OCI-LY3 (cell line): ENCODE measurements around the gene PPP2R2C.

Experiments used
- H2AFZ ChIP-seq: fragments of 200-600, 300-600 bp; shearing (Covaris generic); 2 replicates; pipeline ENCODE4 v1.6.0; 2014; ENCODE audit warnings: antibody characterized with exemption, low read depth, low read length
- H3K27ac ChIP-seq: fragments of 200-600, 300-600 bp; sonication (generic); 2 replicates; pipeline ENCODE4 v1.5.1; 2014; ENCODE audit warnings: mild to moderate bottlenecking, low read length, moderate library complexity, mixed read lengths
- H3K27me3 ChIP-seq: fragments of 200-600, 300-600 bp; sonication (generic); 2 replicates; pipeline ENCODE4 v1.6.1; 2014; ENCODE audit warnings: low read depth, low read length, mixed read lengths
- H3K36me3 ChIP-seq: fragments of 200-600, 300-600 bp; sonication (generic); replicated peaks from 2 replicates; pipeline ENCODE3; 2014; ENCODE audit warnings: low read depth, low read length, mixed read lengths
- H3K4me1 ChIP-seq: fragments of 300-600, 200-600 bp; sonication (generic); 2 replicates; pipeline ENCODE4 v1.6.1; 2014; ENCODE audit warnings: low read length, mixed read lengths
- H3K4me2 ChIP-seq: fragments of 200-600, 300-600 bp; sonication (generic); 2 replicates; pipeline ENCODE4 v1.6.1; 2014; ENCODE audit warnings: low read length, mixed read lengths
- H3K4me3 ChIP-seq: fragments of 300-600, 200-600 bp; sonication (generic); 2 replicates; pipeline ENCODE4 v1.5.1; 2014; ENCODE audit warnings: antibody characterized with exemption, mild to moderate bottlenecking, low read length, moderate library complexity
- H3K79me2 ChIP-seq: fragments of 300-600, 200-600 bp; shearing (Covaris generic); 2 replicates; pipeline ENCODE4 v1.6.1; 2014; ENCODE audit warnings: mild to moderate bottlenecking, low read length, mixed read lengths
- H3K9ac ChIP-seq: fragments of 300-600, 200-600 bp; shearing (Covaris generic); 2 replicates; pipeline ENCODE4 v1.6.0; 2014; ENCODE audit warnings: mild to moderate bottlenecking, low read length, moderate library complexity
- H3K9me3 ChIP-seq: fragments of 200-600, 300-600 bp; shearing (Covaris generic); 2 replicates; pipeline ENCODE4 v1.6.1; 2014; ENCODE audit warnings: low read length, mixed read lengths; ENCODE audit not compliant: insufficient read depth
- H4K20me1 ChIP-seq: fragments of 200-600, 300-600 bp; sonication (generic); 2 replicates; pipeline ENCODE4 v1.6.1; 2016; ENCODE audit warnings: low read length, mixed read lengths; ENCODE audit not compliant: insufficient read depth
- CTCF ChIP-seq: fragments of 200-600, 300-600 bp; sonication (generic); IDR thresholded peaks from 2 replicates; pipeline ENCODE4 v1.5.1; 2014; ENCODE audit warnings: antibody characterized with exemption, low read length, low read depth
- EZH2phosphoT487 ChIP-seq: fragments of 200-600 bp; shearing (Covaris generic); IDR thresholded peaks from 2 replicates; pipeline ENCODE4 v1.6.1; 2018; ENCODE audit warnings: antibody characterized with exemption, mixed run types, low read depth

PPP2R2C gene

GRCh38 chr4:6345866-6346265, 126.5 kb downstream of the PPP2R2C start:
- Histone ChIP-seq H3K36me3 (no peaks in the 10 kb centered on the region), H3K9me3 (no peaks in the 10 kb centered on the region), H3K4me1 (no peaks in the 10 kb centered on the region), H2AFZ (no peak overlapping the region), H3K4me3 (no peak overlapping the region), H3K27ac (no peak overlapping the region), H3K79me2 (no peaks in the 10 kb centered on the region), H4K20me1 (no peaks in the 10 kb centered on the region), H3K9ac (no peak overlapping the region), H3K4me2 (no peak overlapping the region), H3K27me3 (no peaks in the 10 kb centered on the region)
- no peak for TF ChIP-seq CTCF

- no peaks in the 10 kb centered on the region for H3K27me3 ChIP-seq
- no peak overlapping the region for H3K9ac ChIP-seq
- H2AFZ ChIP-seq = no peak overlapping the region
- no peak overlapping the region for H3K4me3 ChIP-seq
- no peaks in the 10 kb centered on the region for H3K36me3 ChIP-seq
- no peaks in the 10 kb centered on the region for H4K20me1 ChIP-seq
- TF ChIP-seq EZH2phosphoT487 = no peak
- TF ChIP-seq CTCF = no peak
- no peaks in the 10 kb centered on the region for H3K4me1 ChIP-seq
- H3K27ac ChIP-seq = no peak overlapping the region
- no peak overlapping the region for H3K4me2 ChIP-seq
- no peaks in the 10 kb centered on the region for H3K9me3 ChIP-seq
- H3K79me2 ChIP-seq = no peaks in the 10 kb centered on the region
These were observed 127.2 kb downstream of the PPP2R2C start for GRCh38 chr4:6345096-6345830.

GRCh38 chr4:6343939-6344408, 128.4 kb downstream of the PPP2R2C start:
- Histone ChIP-seq H3K4me1 (no peaks in the 10 kb centered on the region), H3K79me2 (no peaks in the 10 kb centered on the region), H3K4me3 (no peak overlapping the region), H3K9ac (no peak overlapping the region), H3K27ac (no peak overlapping the region), H3K36me3 (no peaks in the 10 kb centered on the region), H3K4me2 (no peak overlapping the region), H3K9me3 (no peaks in the 10 kb centered on the region), H2AFZ (no peak overlapping the region), H3K27me3 (0 out of 2 replicates have a peak, but pooled peaks cover 2% of the 10 kb centered on the region), H4K20me1 (no peaks in the 10 kb centered on the region)
- TF ChIP-seq EZH2phosphoT487 (no peak), CTCF (peak; percentile 51)

GRCh38 chr4:6342530-6343293, 129.7 kb downstream of the PPP2R2C start:
- H3K9ac ChIP-seq = no peak overlapping the region
- 0 out of 2 replicates have a peak, but pooled peaks cover 6% of the 10 kb centered on the region for H3K27me3 ChIP-seq
- no peak overlapping the region for H2AFZ ChIP-seq
- H3K27ac ChIP-seq = no peak overlapping the region
- no peak overlapping the region for H3K4me2 ChIP-seq
- no peaks in the 10 kb centered on the region for H4K20me1 ChIP-seq
- no peaks in the 10 kb centered on the region for H3K79me2 ChIP-seq
- H3K36me3 ChIP-seq = no peaks in the 10 kb centered on the region
- H3K4me3 ChIP-seq = no peak overlapping the region
- H3K9me3 ChIP-seq = no peaks in the 10 kb centered on the region
- no peak for TF ChIP-seq CTCF
- no peak for TF ChIP-seq EZH2phosphoT487
- no peaks in the 10 kb centered on the region for H3K4me1 ChIP-seq
